ENCODE measurements around the gene CARMIL1. TPM values are rescaled to one million over a fixed set of nuclear protein-coding genes. Genes with fewer than 3 reads are reported as not detected.

Gene CARMIL1
- total RNA-seq, 1 donor from 2014 or later = 15.7 TPM

DNA sequence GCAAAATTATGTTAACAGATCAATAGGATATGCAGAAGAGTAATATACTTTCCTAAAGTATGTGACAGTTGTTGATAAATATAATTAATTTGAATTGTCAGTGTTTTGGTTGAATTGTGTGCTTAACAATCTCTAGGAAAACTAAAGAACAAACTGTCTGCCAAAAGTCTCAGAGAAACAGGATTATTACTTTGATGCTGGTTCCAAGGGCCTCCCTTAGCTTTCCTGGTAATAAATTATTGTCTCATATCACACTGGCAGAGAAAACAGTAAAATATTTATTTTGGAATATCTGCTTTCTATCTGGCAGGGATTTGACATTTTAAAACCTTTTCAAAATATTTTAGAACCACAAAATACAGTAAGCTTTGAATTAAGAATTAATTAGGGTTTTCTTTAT, 40.1 kb upstream of the CARMIL1 start:
- no peak overlapping the region for H3K4me3 Mint-ChIP-seq
- DNase-seq (ENCODE audit: low spot score in 2 of 2, unreplicated experiment in 2 of 2) = no peak
- peaks cover 39% of the 10 kb centered on the region for H3K4me1 Mint-ChIP-seq
- TF ChIP-seq CTCF (IDR thresholded peaks at IDR 0.05; ENCODE audit: unreplicated experiment) = no peak
- H3K36me3 Mint-ChIP-seq = no peaks in the 10 kb centered on the region
- peak overlapping the region; percentile 79 for H3K27ac Mint-ChIP-seq
- H3K9me3 Mint-ChIP-seq = peaks cover 9% of the 10 kb centered on the region
- H3K27me3 Mint-ChIP-seq (ENCODE audit: low read depth) = peaks cover 2% of the 10 kb centered on the region

DNA sequence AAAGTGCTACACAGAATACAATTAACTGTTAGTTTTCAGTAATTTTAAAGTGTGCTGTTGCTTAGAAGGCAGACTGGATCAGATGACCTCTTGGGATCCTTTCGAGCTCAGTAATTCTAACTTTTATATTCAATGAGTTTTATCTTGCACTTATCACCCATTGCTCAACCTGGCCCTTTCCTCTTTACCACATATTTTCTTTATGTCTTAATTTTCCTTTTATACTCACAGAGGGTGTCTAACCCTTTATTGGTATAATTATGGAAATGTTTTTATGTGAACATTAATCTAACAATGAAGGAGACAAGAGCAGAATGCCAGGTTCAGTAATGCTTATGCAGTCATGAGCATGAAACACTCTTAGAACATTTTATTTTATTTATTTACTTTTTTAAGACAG, 39.7 kb upstream of the CARMIL1 start:
- no peak overlapping the region for H3K4me3 Mint-ChIP-seq
- H3K27ac Mint-ChIP-seq = peak overlapping the region; percentile 79
- peaks cover 41% of the 10 kb centered on the region for H3K4me1 Mint-ChIP-seq
- no peak for DNase-seq (ENCODE audit: low spot score in 2 of 2, unreplicated experiment in 2 of 2)
- no peak for TF ChIP-seq CTCF (IDR thresholded peaks at IDR 0.05; ENCODE audit: unreplicated experiment)
- no peaks in the 10 kb centered on the region for H3K36me3 Mint-ChIP-seq
- peaks cover 2% of the 10 kb centered on the region for H3K27me3 Mint-ChIP-seq (ENCODE audit: low read depth)
- peaks cover 9% of the 10 kb centered on the region for H3K9me3 Mint-ChIP-seq

- TF ChIP-seq CTCF (IDR thresholded peaks at IDR 0.05; ENCODE audit: unreplicated experiment) = no peak
- H3K4me3 Mint-ChIP-seq = no peak overlapping the region
- DNase-seq (ENCODE audit: low spot score in 2 of 2, unreplicated experiment in 2 of 2) = no peak
- peaks cover 9% of the 10 kb centered on the region for H3K9me3 Mint-ChIP-seq
- H3K27ac Mint-ChIP-seq = no peak overlapping the region
- no peaks in the 10 kb centered on the region for H3K27me3 Mint-ChIP-seq (ENCODE audit: low read depth)
- H3K36me3 Mint-ChIP-seq = no peaks in the 10 kb centered on the region
- H3K4me1 Mint-ChIP-seq = peaks cover 39% of the 10 kb centered on the region
These were observed 36.6 kb upstream of the CARMIL1 start for GRCh38 chr6:25242567-25242966.

- DNase-seq (ENCODE audit: low spot score in 2 of 2, unreplicated experiment in 2 of 2) = no peak
- no peak for TF ChIP-seq CTCF (IDR thresholded peaks at IDR 0.05; ENCODE audit: unreplicated experiment)
These were observed 34.3 kb upstream of the CARMIL1 start for GRCh38 chr6:25244865-25245264.

DNA sequence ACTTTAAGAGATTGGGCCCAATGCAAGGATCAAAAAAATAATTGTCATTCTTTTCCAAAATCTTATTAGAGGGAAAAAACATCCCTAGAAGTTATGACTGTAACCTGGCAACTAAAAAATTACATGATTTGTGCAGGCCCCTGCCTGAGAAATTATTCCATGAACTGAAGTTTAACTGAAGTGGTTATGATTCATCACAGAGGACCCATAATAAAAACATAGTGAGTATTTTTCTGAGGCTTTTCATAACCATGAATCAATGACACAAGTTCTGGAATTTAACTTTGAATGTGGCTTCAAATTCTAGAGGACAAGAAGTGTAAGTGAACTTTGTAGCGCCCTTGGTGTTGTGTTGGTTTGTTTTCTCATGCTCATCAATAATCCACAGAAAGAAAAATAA, 31.1 kb upstream of the CARMIL1 start:
- TF ChIP-seq CTCF (IDR thresholded peaks at IDR 0.05; ENCODE audit: unreplicated experiment) = no peak
- H3K9me3 Mint-ChIP-seq = no peaks in the 10 kb centered on the region
- no peak for DNase-seq (ENCODE audit: low spot score in 2 of 2, unreplicated experiment in 2 of 2)
- H3K36me3 Mint-ChIP-seq = no peaks in the 10 kb centered on the region
- no peak overlapping the region for H3K27ac Mint-ChIP-seq
- peaks cover 33% of the 10 kb centered on the region for H3K4me1 Mint-ChIP-seq
- peaks cover 2% of the 10 kb centered on the region for H3K27me3 Mint-ChIP-seq (ENCODE audit: low read depth)
- no peak overlapping the region for H3K4me3 Mint-ChIP-seq

More at GRCh38 chr6:25244865-25245264, 34.3 kb upstream of the CARMIL1 start:
- H3K9me3 Mint-ChIP-seq = peaks cover 9% of the 10 kb centered on the region
- no peak overlapping the region for H3K27ac Mint-ChIP-seq
- no peaks in the 10 kb centered on the region for H3K36me3 Mint-ChIP-seq
- H3K4me1 Mint-ChIP-seq = peaks cover 26% of the 10 kb centered on the region
- no peak overlapping the region for H3K4me3 Mint-ChIP-seq
- H3K27me3 Mint-ChIP-seq (ENCODE audit: low read depth) = no peaks in the 10 kb centered on the region

- peaks cover 42% of the 10 kb centered on the region for H3K4me1 Mint-ChIP-seq
These were observed 30.0 kb upstream of the CARMIL1 start for GRCh38 chr6:25249133-25249532.

More at GRCh38 chr6:25249133-25249532, 30.0 kb upstream of the CARMIL1 start:
- DNase-seq (ENCODE audit: low spot score in 2 of 2, unreplicated experiment in 2 of 2) = no peak
- Mint-ChIP-seq H3K27me3 (ENCODE audit: low read depth) (peaks cover 2% of the 10 kb centered on the region), H3K4me3 (no peak overlapping the region), H3K27ac (no peak overlapping the region), H3K9me3 (no peaks in the 10 kb centered on the region), H3K36me3 (no peaks in the 10 kb centered on the region)
- TF ChIP-seq CTCF (IDR thresholded peaks at IDR 0.05; ENCODE audit: unreplicated experiment) = no peak

Measured in mesothelial cell of epicardium (in vitro differentiated cells).